ENCODE measurements around the gene CLEC20A. TPM values are rescaled to one million over a fixed set of nuclear protein-coding genes. Genes with fewer than 3 reads are reported as not detected.

Gene CLEC20A
- total RNA-seq, 2 donors from 2014 or later = not detected

GRCh38 chr1:178490967-178491366 lies 5.8 kb downstream of the CLEC20A start:
- TF ChIP-seq POLR2A (IDR thresholded peaks at IDR 0.05) (no peak), CTCF (IDR thresholded peaks at IDR 0.05) (no peak)
- WGBS, 2 donors = 89 to 90% methylated on average over 9 of the region's 9 CpGs
- H3K27ac ChIP-seq = no peak overlapping the region
- H3K4me3 ChIP-seq = no peak overlapping the region
- intact Hi-C loops (cut with DNase I) = no loop called here
- H3K4me1 ChIP-seq = no peaks in the 10 kb centered on the region
- ATAC-seq (no peak), DNase-seq (no peak)
- H3K27me3 ChIP-seq = no peaks in the 10 kb centered on the region
- no peaks in the 10 kb centered on the region for H3K9me3 ChIP-seq
- H3K36me3 ChIP-seq (replicated peaks in 1 of 2; ENCODE audit: insufficient read depth in 1 of 2, low read depth in 2 of 2) = no peaks in the 10 kb centered on the region

GRCh38 chr1:178490136-178490535 lies 6.6 kb downstream of the CLEC20A start:
- Histone ChIP-seq H3K9me3 (no peaks in the 10 kb centered on the region), H3K4me1 (no peaks in the 10 kb centered on the region), H3K27ac (no peak overlapping the region), H3K36me3 (replicated peaks in 1 of 2; ENCODE audit: insufficient read depth in 1 of 2, low read depth in 2 of 2) (no peaks in the 10 kb centered on the region), H3K4me3 (no peak overlapping the region), H3K27me3 (no peaks in the 10 kb centered on the region)
- no peak for ATAC-seq
- DNase-seq = no peak
- intact Hi-C loops (cut with DNase I) = no loop called here
- TF ChIP-seq CTCF (IDR thresholded peaks at IDR 0.05) (no peak), POLR2A (IDR thresholded peaks at IDR 0.05) (no peak)
- WGBS, 2 donors = 85 to 92% methylated on average over 7 to 8 of the region's 8 CpGs

GRCh38 chr1:178489399-178489798 lies 7.4 kb downstream of the CLEC20A start:
- no peak overlapping the region for H3K27ac ChIP-seq
- no peak overlapping the region for H3K4me3 ChIP-seq
- TF ChIP-seq CTCF (IDR thresholded peaks at IDR 0.05) (no peak), POLR2A (IDR thresholded peaks at IDR 0.05) (no peak)
- no peak for DNase-seq
- H3K27me3 ChIP-seq = no peaks in the 10 kb centered on the region
- WGBS, 2 donors = 84 to 86% methylated on average over 4 of the region's 4 CpGs
- intact Hi-C loops (cut with DNase I) = no loop called here
- ATAC-seq = no peak
- no peaks in the 10 kb centered on the region for H3K9me3 ChIP-seq
- no peaks in the 10 kb centered on the region for H3K4me1 ChIP-seq
- H3K36me3 ChIP-seq (replicated peaks in 1 of 2; ENCODE audit: insufficient read depth in 1 of 2, low read depth in 2 of 2) = no peaks in the 10 kb centered on the region

GRCh38 chr1:178488393-178488792 lies 8.4 kb downstream of the CLEC20A start:
- no peak for DNase-seq
- Histone ChIP-seq H3K27me3 (no peaks in the 10 kb centered on the region), H3K4me1 (no peaks in the 10 kb centered on the region), H3K4me3 (no peak overlapping the region), H3K27ac (no peak overlapping the region), H3K36me3 (replicated peaks in 1 of 2; ENCODE audit: insufficient read depth in 1 of 2, low read depth in 2 of 2) (no peaks in the 10 kb centered on the region), H3K9me3 (no peaks in the 10 kb centered on the region)
- TF ChIP-seq CTCF (IDR thresholded peaks at IDR 0.05) (no peak), POLR2A (IDR thresholded peaks at IDR 0.05) (no peak)
- WGBS, 2 donors = 89 to 92% methylated on average over 3 to 4 of the region's 4 CpGs
- intact Hi-C loops (cut with DNase I) = no loop called here
- ATAC-seq = no peak

- H3K36me3 ChIP-seq (replicated peaks in 1 of 2; ENCODE audit: insufficient read depth in 1 of 2, low read depth in 2 of 2) = no peaks in the 10 kb centered on the region
- no peaks in the 10 kb centered on the region for H3K27me3 ChIP-seq
- H3K4me3 ChIP-seq = no peak overlapping the region
- TF ChIP-seq CTCF (IDR thresholded peaks at IDR 0.05) = no peak
- TF ChIP-seq POLR2A (IDR thresholded peaks at IDR 0.05) = no peak
- no peak overlapping the region for H3K27ac ChIP-seq
- ATAC-seq = no peak
- no peaks in the 10 kb centered on the region for H3K9me3 ChIP-seq
- no peak for DNase-seq
- intact Hi-C loops (cut with DNase I) = no loop called here
- WGBS, 2 donors = 45 to 60% methylated on average over 12 to 20 of the region's 20 CpGs
- H3K4me1 ChIP-seq = no peaks in the 10 kb centered on the region
Observed at GRCh38 chr1:178487070-178487615, 9.6 kb downstream of the CLEC20A start.

Measured in body of pancreas (tissue), 4 donors.